ENCODE data around the gene ATP2B2. TPM values are rescaled to one million over a fixed set of nuclear protein-coding genes. Genes with fewer than 3 reads are reported as not detected.

ATP2B2 gene
- total RNA-seq, 1 experiment from 2014 or later = not detected

DNA sequence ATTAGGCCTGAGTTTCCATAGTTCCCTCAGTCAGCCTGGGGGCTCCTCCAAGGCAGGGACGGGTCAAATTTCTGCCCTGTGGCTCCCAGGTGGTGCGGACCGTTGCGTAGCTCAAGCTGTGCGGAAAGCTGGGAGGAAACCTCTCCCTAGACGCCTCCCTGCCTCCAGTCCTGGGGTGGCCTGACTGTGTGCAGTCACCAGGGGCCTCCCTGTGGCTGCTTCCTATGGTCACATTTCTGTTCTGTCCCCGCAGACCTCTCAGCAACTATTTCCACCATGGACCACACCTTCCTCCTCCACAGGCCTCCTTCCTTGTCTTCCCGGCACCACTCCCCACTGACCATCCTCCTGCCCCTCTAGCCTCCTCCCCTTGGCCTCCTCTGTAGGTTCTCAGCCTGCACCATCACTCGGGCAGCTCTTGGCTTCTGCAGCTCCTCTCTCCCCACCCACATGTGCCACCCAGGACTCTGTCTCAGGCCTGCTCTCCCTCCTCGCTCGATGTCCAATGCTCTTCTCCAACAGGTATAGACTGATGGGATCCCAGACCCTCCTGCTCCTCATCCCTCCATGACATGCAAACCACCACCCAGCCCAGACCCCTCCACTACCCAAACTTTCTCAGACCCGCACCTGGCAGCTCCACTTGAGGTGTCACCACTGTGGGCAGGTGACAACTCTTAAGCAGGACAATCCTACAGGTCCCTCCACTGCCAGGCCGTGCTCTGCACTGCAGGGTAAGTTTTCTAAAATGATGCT lies 157.6 kb downstream of the ATP2B2 start:
- no peak overlapping the region for H3K27ac ChIP-seq
- H3K9me3 ChIP-seq (replicated peaks) = no peaks in the 10 kb centered on the region
- H3K4me3 ChIP-seq = no peak overlapping the region
- no peaks in the 10 kb centered on the region for H3K36me3 ChIP-seq
- no peak for DNase-seq (ENCODE audit: low read depth in 1 of 2, low spot score in 2 of 2)
- H3K27me3 ChIP-seq (replicated peaks) = no peaks in the 10 kb centered on the region
- H3K4me1 ChIP-seq (replicated peaks) = peaks cover 10% of the 10 kb centered on the region

DNA sequence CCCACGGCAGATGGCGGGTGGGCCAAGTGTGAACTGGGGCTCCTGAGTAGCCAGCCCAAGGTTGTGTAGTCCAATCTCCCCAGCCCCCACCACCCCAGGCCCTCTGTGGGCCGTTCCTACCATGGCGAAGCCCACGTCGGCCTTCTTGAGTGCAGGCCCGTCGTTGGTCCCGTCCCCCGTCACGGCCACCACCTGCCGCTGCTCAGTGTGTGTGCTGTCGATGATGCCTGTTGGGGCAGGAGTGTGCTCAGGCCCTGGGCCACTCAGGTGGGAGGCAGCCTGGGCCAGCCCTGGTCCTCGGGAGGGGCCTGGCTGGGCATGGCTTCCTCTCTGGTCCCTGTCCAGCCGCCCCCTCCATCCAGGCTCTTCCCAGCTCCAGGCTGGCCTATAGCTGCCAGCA lies 159.5 kb downstream of the ATP2B2 start:
- Histone ChIP-seq H3K4me1 (replicated peaks) (no peaks in the 10 kb centered on the region), H3K9me3 (replicated peaks) (no peaks in the 10 kb centered on the region), H3K36me3 (no peaks in the 10 kb centered on the region), H3K4me3 (no peak overlapping the region), H3K27me3 (replicated peaks) (no peaks in the 10 kb centered on the region), H3K27ac (no peak overlapping the region)
- no peak for DNase-seq (ENCODE audit: low read depth in 1 of 2, low spot score in 2 of 2)

DNA sequence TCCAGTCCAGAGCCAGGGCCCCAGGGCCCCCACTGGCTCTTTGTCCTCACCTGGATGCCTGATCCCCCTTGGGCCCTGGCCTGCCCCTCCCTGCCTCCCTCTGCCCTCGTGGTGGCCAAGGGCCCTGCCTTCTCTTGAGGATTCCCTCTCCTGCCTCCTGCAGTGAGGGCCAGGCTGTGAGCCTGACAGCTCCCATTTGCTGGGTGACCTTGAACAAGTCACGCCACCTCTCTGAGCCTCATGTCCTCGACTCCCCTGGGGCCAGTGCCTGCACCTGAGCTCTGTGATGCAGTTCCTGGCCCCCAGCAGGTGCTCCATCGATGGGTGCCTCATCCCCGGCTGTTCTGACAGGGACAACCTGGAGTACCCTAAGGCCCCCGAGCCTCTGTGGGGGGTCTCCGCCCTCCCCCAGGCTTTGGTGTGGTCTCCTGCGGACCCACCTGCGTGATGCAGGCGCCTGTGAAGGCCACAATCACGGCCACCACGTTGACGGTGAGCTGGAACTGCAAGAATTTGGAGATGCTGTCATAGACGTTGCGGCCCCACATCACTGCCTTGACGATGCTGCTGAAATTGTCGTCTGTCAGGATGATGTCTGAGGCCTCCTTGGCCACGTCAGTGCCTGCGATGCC lies 160.3 kb downstream of the ATP2B2 start:
- DNase-seq (ENCODE audit: low read depth in 1 of 2, low spot score in 2 of 2) = no peak
- Histone ChIP-seq H3K27ac (no peak overlapping the region), H3K4me3 (no peak overlapping the region)

DNA sequence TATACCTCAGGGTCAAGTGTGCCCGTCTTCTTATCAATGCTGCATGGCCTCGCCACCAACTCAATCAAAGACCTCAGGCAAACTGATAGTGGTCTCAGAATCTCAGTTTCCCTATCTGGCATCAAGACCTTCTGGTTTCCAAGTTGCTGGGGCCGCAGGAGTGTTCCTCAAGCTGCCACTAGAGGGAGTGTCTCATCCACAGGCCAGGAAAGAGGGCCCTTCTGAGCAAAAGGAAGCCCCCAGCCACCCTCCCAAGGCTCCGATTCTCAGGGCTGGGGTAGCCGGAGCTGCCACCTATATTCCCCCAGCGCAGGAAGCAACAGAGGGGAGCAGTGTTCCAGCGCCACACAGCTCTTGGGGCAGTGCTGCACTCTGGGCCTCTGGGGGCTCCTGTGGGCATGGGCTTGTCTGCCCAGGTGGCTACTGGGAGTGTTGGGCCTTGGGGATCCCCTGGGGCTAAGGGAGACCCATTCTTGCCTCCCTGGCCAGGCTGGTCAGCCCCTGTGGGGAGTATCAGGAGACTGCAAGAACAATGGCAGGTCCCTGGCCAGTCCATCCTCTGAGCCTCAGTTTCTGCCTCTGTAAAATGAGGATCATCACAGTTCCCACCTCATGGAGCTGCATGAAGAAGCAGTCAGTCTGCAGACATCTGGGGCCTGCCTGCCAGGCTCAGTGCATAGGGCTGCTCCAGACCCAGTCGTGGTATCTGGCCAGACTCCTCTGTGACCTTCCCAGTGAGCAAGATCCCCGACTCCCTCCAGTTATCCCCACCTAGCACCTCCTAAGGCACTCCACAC lies 161.0 kb downstream of the ATP2B2 start:
- Histone ChIP-seq H3K27ac (no peak overlapping the region), H3K36me3 (no peaks in the 10 kb centered on the region), H3K4me1 (replicated peaks) (no peaks in the 10 kb centered on the region), H3K4me3 (no peak overlapping the region), H3K9me3 (replicated peaks) (no peaks in the 10 kb centered on the region), H3K27me3 (replicated peaks) (no peaks in the 10 kb centered on the region)
- DNase-seq (ENCODE audit: low read depth in 1 of 2, low spot score in 2 of 2) = peak in 1 of 2 experiments; percentile 38

More for the DNA sequence above, 160.3 kb downstream of the ATP2B2 start:
- Histone ChIP-seq H3K9me3 (replicated peaks) (no peaks in the 10 kb centered on the region), H3K27me3 (replicated peaks) (no peaks in the 10 kb centered on the region), H3K4me1 (replicated peaks) (no peaks in the 10 kb centered on the region), H3K36me3 (no peaks in the 10 kb centered on the region)

DNA sequence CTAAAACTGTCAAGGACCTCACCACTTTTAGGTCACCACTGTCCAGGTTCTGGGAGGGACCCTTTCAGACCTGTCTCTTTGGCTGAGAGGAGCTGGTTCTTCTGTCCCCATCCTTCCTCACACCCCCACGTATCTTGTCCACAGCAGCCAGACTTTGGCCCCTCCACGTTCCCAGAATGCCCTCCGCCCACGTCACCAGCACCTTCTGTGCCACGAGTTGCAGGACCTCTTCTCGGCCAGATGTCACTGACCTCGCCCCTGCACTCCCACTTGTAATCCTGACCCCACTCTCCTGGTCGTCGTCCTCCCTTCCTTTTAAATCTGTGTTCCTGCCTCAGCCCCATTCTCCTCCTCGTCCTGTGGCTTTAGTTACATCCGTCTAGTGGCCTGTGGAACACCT lies 161.9 kb downstream of the ATP2B2 start:
- Histone ChIP-seq H3K27ac (no peak overlapping the region), H3K27me3 (replicated peaks) (no peaks in the 10 kb centered on the region), H3K36me3 (no peaks in the 10 kb centered on the region), H3K4me3 (no peak overlapping the region), H3K4me1 (replicated peaks) (no peaks in the 10 kb centered on the region), H3K9me3 (replicated peaks) (no peaks in the 10 kb centered on the region)
- DNase-seq (ENCODE audit: low read depth in 1 of 2, low spot score in 2 of 2) = no peak

DNA sequence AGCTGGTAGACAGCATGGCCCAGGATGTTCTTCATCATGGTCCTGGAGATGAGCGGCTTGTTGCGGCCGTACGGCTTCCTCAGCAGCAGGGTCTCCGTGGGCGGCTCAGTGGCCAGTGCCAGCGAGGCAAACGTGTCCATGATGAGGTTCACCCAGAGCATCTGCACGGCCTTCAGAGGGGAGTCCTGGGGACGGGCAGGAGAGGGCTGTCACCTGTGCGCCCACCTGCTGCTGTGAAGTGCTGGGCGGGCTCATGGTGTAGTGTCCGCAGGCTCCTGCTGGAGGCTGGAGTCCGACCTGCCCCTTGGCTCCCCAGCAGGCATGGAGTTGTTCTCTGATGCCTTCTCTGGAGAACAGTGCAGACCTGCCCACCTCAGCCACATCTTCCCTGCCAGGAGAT lies 162.6 kb downstream of the ATP2B2 start:
- Histone ChIP-seq H3K27ac (no peak overlapping the region), H3K9me3 (replicated peaks) (no peaks in the 10 kb centered on the region), H3K36me3 (no peaks in the 10 kb centered on the region), H3K27me3 (replicated peaks) (no peaks in the 10 kb centered on the region), H3K4me3 (no peak overlapping the region), H3K4me1 (replicated peaks) (no peaks in the 10 kb centered on the region)
- DNase-seq (ENCODE audit: low read depth in 1 of 2, low spot score in 2 of 2) = no peak

DNA sequence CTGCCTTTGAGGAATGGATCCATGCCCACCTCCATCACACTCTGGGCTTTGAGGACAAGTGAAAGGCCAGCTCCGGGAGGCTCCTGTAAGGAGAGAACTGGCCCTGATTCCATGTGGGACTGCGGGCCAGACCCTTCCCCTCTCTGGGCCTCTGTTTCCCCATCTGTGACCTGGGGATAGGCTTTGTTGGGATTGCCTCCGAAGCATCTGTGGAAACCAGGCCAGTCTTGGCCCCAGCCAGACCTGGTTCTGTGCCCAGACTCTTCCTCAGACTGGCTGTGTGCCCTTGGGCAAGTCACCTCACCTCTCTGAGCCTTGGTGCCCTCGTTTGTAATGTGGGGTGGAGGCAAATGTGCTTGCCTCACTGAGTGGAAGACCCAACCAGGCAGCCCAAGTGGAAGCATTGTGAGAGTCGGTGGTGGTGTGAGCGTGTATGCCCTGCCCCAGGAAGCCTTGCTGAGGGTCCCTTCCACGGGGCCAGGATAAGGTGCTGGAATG lies 163.4 kb downstream of the ATP2B2 start:
- Histone ChIP-seq H3K27ac (no peak overlapping the region), H3K4me1 (replicated peaks) (no peaks in the 10 kb centered on the region), H3K36me3 (no peaks in the 10 kb centered on the region), H3K27me3 (replicated peaks) (no peaks in the 10 kb centered on the region), H3K4me3 (no peak overlapping the region), H3K9me3 (replicated peaks) (no peaks in the 10 kb centered on the region)
- no peak for DNase-seq (ENCODE audit: low read depth in 1 of 2, low spot score in 2 of 2)

DNA sequence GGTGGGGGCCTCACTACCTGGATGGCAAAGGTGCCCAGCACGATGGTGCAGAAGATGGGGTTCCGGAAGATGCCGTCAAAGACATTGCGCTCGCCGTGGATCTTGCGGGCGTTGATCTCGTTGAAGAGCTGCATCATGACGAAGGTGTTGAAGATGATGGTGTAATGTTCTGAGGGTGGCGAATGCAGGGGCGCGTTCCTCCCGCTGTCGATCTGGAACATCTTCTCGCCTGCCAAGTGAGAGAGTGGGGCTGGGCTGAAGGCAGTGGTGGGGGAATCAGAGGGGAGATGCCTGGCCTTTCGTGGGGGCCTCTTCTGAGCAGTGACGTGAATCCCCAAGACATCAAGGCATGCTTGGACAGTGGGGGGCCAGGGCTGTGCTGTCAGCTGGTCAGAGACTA lies 164.9 kb downstream of the ATP2B2 start:
- H3K4me1 ChIP-seq (replicated peaks) = no peaks in the 10 kb centered on the region
- H3K9me3 ChIP-seq (replicated peaks) = no peaks in the 10 kb centered on the region
- DNase-seq (ENCODE audit: low read depth in 1 of 2, low spot score in 2 of 2) = no peak
- H3K36me3 ChIP-seq = no peaks in the 10 kb centered on the region
- no peaks in the 10 kb centered on the region for H3K27me3 ChIP-seq (replicated peaks)
- no peak overlapping the region for H3K4me3 ChIP-seq
- H3K27ac ChIP-seq = no peak overlapping the region

DNA sequence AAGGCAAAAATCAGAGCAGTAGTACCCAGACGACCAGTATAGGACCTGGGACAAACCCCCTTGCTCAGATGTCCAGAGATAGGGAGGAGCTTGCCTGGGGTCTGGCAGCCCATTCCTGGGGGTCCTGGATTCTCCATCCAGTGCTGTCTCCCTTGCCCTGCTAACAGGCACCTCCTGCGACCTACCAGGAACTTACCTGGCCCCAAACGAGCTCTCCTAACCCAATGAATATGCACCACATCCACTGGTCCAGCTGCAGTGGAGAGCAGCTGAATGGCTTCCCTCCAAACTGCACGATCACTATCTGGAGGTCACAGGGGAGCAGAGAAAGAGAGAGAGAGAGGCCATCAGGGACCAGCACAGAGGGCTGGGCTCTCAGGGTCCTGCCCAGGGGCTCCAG lies 165.3 kb downstream of the ATP2B2 start:
- no peak overlapping the region for H3K27ac ChIP-seq
- no peaks in the 10 kb centered on the region for H3K36me3 ChIP-seq
- no peak overlapping the region for H3K4me3 ChIP-seq
- no peak for DNase-seq (ENCODE audit: low read depth in 1 of 2, low spot score in 2 of 2)
- no peaks in the 10 kb centered on the region for H3K27me3 ChIP-seq (replicated peaks)
- H3K4me1 ChIP-seq (replicated peaks) = no peaks in the 10 kb centered on the region
- H3K9me3 ChIP-seq (replicated peaks) = no peaks in the 10 kb centered on the region

DNA sequence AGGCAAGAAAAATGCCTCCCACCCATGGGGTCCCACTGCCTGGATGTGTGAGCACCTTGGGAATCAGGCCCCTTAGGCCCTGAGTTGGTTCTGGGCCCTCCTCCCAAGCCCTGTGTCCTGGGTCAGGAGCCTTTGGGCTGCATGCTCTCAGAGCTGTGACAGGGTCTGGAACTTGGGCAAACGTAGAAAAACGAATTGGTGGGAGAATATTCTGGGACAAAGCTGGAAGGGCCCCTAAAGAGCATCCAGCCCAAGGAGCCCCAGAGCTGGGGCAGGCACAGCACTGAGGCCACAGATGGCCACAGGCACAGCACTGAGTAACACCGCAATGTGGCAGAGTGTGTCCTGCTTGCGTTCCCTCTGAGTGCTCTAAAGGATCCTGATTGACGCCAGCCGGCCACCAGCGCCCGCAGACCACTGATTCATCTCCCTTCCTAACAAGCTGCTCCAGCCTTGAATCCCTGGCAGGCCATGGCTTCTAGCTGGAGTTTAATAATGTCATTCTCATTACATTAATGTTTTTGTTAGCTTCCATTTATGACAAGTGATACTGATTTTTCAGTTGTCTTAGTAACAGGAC lies 165.9 kb downstream of the ATP2B2 start:
- no peaks in the 10 kb centered on the region; the same call in 1 of the 2 replicates for H3K27me3 ChIP-seq (replicated peaks)
- DNase-seq (ENCODE audit: low read depth in 1 of 2, low spot score in 2 of 2) = no peak
- H3K36me3 ChIP-seq = no peaks in the 10 kb centered on the region
- no peak overlapping the region for H3K4me3 ChIP-seq
- H3K27ac ChIP-seq = no peak overlapping the region
- H3K9me3 ChIP-seq (replicated peaks) = no peaks in the 10 kb centered on the region
- H3K4me1 ChIP-seq (replicated peaks) = no peaks in the 10 kb centered on the region

DNA sequence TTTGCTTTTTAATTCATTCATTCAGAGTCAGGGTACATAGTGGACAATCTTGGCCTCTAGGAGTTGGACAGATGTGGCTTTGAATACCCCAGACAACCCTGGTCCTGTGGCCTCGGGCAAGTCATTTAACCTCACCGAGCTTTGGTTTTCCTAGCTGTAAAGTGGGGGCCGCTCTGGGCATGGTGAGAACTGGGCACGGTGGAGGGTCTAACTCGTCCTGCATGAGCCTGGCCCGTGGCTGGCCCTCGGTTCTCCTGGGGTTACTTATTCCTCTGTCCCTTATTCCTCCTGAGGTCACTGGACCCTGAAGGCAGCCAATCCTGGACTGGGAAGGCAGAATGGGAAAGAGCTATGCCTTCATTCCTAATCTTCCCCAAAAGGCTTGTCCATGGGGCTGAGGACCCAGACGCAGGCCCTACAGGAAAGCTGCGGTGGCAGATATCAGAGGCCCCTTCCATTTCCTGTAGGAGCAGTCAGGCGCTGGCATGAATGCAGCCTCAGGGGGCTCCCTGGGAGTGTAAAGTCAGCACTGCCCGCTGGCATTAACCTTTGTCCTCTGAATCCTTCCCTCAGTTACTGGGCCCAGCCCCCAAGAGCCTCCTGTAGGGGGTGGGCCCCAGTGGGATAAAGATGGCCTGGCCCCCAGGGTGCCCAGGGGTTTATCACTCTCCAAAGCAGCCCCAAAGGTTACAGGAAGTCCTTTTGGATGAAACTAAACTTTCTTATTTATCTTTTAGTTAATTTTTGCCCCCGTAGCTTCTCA lies 166.6 kb downstream of the ATP2B2 start:
- H3K36me3 ChIP-seq = no peaks in the 10 kb centered on the region
- DNase-seq (ENCODE audit: low read depth in 1 of 2, low spot score in 2 of 2) = no peak
- H3K27ac ChIP-seq = no peak overlapping the region
- H3K4me1 ChIP-seq (replicated peaks) = no peaks in the 10 kb centered on the region
- H3K27me3 ChIP-seq (replicated peaks) = no peaks in the 10 kb centered on the region; the same call in 1 of the 2 replicates
- no peaks in the 10 kb centered on the region for H3K9me3 ChIP-seq (replicated peaks)
- H3K4me3 ChIP-seq = no peak overlapping the region

DNA sequence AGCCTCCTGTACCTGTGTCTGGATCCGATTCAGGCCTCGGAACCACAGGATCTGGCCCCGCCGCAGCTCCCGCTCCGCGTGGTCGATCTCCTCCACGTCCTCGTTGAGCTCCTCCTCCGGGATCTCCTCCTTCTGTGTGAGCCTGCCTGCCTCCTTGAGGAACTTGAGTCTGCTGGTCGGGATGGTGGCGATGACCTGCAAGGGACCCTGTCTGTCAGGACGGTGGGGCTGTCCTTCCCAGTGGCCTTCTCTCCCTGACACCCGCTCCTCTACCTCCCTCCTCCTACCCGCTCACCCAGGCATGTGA lies 167.3 kb downstream of the ATP2B2 start:
- H3K4me3 ChIP-seq = no peak overlapping the region
- H3K4me1 ChIP-seq (replicated peaks) = no peaks in the 10 kb centered on the region
- no peak for DNase-seq (ENCODE audit: low read depth in 1 of 2, low spot score in 2 of 2)
- H3K9me3 ChIP-seq (replicated peaks) = no peaks in the 10 kb centered on the region
- no peak overlapping the region for H3K27ac ChIP-seq
- H3K27me3 ChIP-seq (replicated peaks) = no peaks in the 10 kb centered on the region; the same call in 1 of the 2 replicates
- H3K36me3 ChIP-seq = no peaks in the 10 kb centered on the region

Measured in SJSA1 (cell line).